NT2/D1 (cell line): ENCODE results near the gene SLC10A1.

Experiments used
- DNase-seq: peaks from one replicate; pipeline ENCODE4 v3.0.0-alpha.2; 2011; ENCODE audit warnings: low read depth, low spot score
- H3K27me3 ChIP-seq: 2 replicates; pipeline ENCODE4 v1.6.0; 2011; ENCODE audit warnings: mild to moderate bottlenecking; ENCODE audit not compliant: insufficient read length, insufficient read depth
- H3K36me3 ChIP-seq: 2 replicates; pipeline ENCODE4 v1.6.1; 2011; ENCODE audit warnings: mild to moderate bottlenecking, low read length, mixed read lengths; ENCODE audit not compliant: insufficient read depth, insufficient read length
- H3K4me1 ChIP-seq: 2 replicates; pipeline ENCODE4 v1.5.1; 2011; ENCODE audit not compliant: insufficient read depth, insufficient read length
- H3K4me3 ChIP-seq: 2 replicates; pipeline ENCODE4 v1.5.1; 2011; ENCODE audit warnings: low read depth; ENCODE audit not compliant: insufficient read length
- H3K9ac ChIP-seq: 2 replicates; pipeline ENCODE4 v1.6.0; 2011; ENCODE audit warnings: low read depth; ENCODE audit not compliant: insufficient read length
- H3K9me3 ChIP-seq: 2 replicates; pipeline ENCODE4 v1.5.1; 2011; ENCODE audit warnings: mild to moderate bottlenecking, low read length; ENCODE audit not compliant: insufficient read depth
- SUZ12 ChIP-seq: IDR thresholded peaks from 2 replicates; pipeline ENCODE4 v1.6.1; 2011; ENCODE audit not compliant: insufficient read length, insufficient read depth; ENCODE audit errors: extremely low read depth
- YY1 ChIP-seq: IDR thresholded peaks from 2 replicates; pipeline ENCODE4 v1.6.1; 2011; ENCODE audit not compliant: insufficient read length, insufficient read depth
- ZNF274 ChIP-seq: IDR thresholded peaks from 2 replicates; pipeline ENCODE4 v1.6.1; 2011; ENCODE audit warnings: mild to moderate bottlenecking, low read depth, low read length

Gene SLC10A1

GRCh38 chr14:69807192-69807591, 10.2 kb upstream of the SLC10A1 start:
- no peak for DNase-seq
- Histone ChIP-seq H3K27me3 (no peaks in the 10 kb centered on the region), H3K36me3 (no peaks in the 10 kb centered on the region), H3K4me3 (no peak overlapping the region), H3K9ac (no peak overlapping the region), H3K4me1 (no peaks in the 10 kb centered on the region), H3K9me3 (no peaks in the 10 kb centered on the region)
- TF ChIP-seq ZNF274 = no peak
- no peak for TF ChIP-seq YY1
- no peak for TF ChIP-seq SUZ12

- TF ChIP-seq ZNF274 = no peak
- TF ChIP-seq SUZ12 = no peak
- no peak for TF ChIP-seq YY1
- H3K9ac ChIP-seq = no peak overlapping the region
- no peak overlapping the region for H3K4me3 ChIP-seq
- H3K27me3 ChIP-seq = no peaks in the 10 kb centered on the region
- no peak for DNase-seq
- H3K9me3 ChIP-seq = no peaks in the 10 kb centered on the region
- no peaks in the 10 kb centered on the region for H3K4me1 ChIP-seq
- H3K36me3 ChIP-seq = no peaks in the 10 kb centered on the region
Observed at GRCh38 chr14:69804902-69805301, 7.9 kb upstream of the SLC10A1 start.

- H3K27me3 ChIP-seq = no peaks in the 10 kb centered on the region
- H3K36me3 ChIP-seq = no peaks in the 10 kb centered on the region
- no peak for DNase-seq
- no peaks in the 10 kb centered on the region for H3K9me3 ChIP-seq
- no peaks in the 10 kb centered on the region for H3K4me1 ChIP-seq
- no peak overlapping the region for H3K4me3 ChIP-seq
- no peak for TF ChIP-seq YY1
- TF ChIP-seq ZNF274 = no peak
- TF ChIP-seq SUZ12 = no peak
- no peak overlapping the region for H3K9ac ChIP-seq
Observed at GRCh38 chr14:69803753-69804152, 6.7 kb upstream of the SLC10A1 start.

GRCh38 chr14:69798339-69798735, 1.3 kb upstream of the SLC10A1 start:
- Histone ChIP-seq H3K4me1 (no peaks in the 10 kb centered on the region), H3K9me3 (no peaks in the 10 kb centered on the region), H3K4me3 (no peak overlapping the region), H3K9ac (no peak overlapping the region), H3K27me3 (no peaks in the 10 kb centered on the region), H3K36me3 (no peaks in the 10 kb centered on the region)
- no peak for TF ChIP-seq YY1
- no peak for TF ChIP-seq ZNF274
- no peak for TF ChIP-seq SUZ12
- no peak for DNase-seq

- H3K36me3 ChIP-seq = no peaks in the 10 kb centered on the region
- H3K4me3 ChIP-seq = no peak overlapping the region
- H3K4me1 ChIP-seq = no peaks in the 10 kb centered on the region
- no peaks in the 10 kb centered on the region for H3K9me3 ChIP-seq
- no peak for DNase-seq
- no peak overlapping the region for H3K9ac ChIP-seq
- H3K27me3 ChIP-seq = no peaks in the 10 kb centered on the region
- TF ChIP-seq YY1 (no peak), SUZ12 (no peak), ZNF274 (no peak)
Observed at GRCh38 chr14:69797573-69798338, 715 bp upstream of the SLC10A1 start.

- Histone ChIP-seq H3K9me3 (no peaks in the 10 kb centered on the region), H3K4me1 (no peaks in the 10 kb centered on the region), H3K36me3 (no peaks in the 10 kb centered on the region), H3K4me3 (no peak overlapping the region), H3K27me3 (no peaks in the 10 kb centered on the region), H3K9ac (no peak overlapping the region)
- TF ChIP-seq ZNF274 (no peak), YY1 (no peak), SUZ12 (no peak)
- no peak for DNase-seq
Observed at GRCh38 chr14:69795691-69796090, 1.4 kb downstream of the SLC10A1 start.

GRCh38 chr14:69794791-69795190, 2.2 kb downstream of the SLC10A1 start:
- TF ChIP-seq SUZ12 = no peak
- Histone ChIP-seq H3K27me3 (no peaks in the 10 kb centered on the region), H3K36me3 (no peaks in the 10 kb centered on the region), H3K4me3 (no peak overlapping the region), H3K9me3 (no peaks in the 10 kb centered on the region), H3K9ac (no peak overlapping the region), H3K4me1 (no peaks in the 10 kb centered on the region)
- no peak for DNase-seq
